ENCODE results near the gene TRIM10. TPM values are rescaled to one million over a fixed set of nuclear protein-coding genes. Genes with fewer than 3 reads are reported as not detected.

TRIM10 gene
- total RNA-seq, 3 donors from 2014 or later (not counting 1 experiment from before 2014, with no cell fraction given) = not detected

DNA sequence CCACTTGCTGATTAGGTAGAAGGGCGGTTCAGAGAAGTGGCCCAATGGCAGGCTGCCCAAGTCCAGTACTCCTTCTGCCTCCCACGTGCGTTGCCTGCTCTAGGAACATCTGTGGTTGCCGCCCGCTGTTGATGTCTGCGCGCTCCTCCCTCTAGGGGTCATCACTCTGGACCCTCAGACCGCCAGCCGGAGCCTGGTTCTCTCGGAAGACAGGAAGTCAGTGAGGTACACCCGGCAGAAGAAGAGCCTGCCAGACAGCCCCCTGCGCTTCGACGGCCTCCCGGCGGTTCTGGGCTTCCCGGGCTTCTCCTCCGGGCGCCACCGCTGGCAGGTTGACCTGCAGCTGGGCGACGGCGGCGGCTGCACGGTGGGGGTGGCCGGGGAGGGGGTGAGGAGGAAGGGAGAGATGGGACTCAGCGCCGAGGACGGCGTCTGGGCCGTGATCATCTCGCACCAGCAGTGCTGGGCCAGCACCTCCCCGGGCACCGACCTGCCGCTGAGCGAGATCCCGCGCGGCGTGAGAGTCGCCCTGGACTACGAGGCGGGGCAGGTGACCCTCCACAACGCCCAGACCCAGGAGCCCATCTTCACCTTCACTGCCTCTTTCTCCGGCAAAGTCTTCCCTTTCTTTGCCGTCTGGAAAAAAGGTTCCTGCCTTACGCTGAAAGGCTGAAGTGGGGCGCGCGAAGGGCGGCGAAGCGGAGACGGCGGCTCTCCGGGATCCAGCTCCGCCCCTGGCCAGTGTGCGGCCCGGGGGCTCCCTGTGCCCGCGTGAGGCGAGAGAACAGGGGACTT is 10.9 kb upstream of the TRIM10 start:
- H3K27me3 ChIP-seq (ENCODE audit: control insufficient read depth, insufficient read depth, low read length) = peaks cover 27% of the 10 kb centered on the region
- peak in 2 of 3 donors; percentile 51 to 70 for ATAC-seq

DNA sequence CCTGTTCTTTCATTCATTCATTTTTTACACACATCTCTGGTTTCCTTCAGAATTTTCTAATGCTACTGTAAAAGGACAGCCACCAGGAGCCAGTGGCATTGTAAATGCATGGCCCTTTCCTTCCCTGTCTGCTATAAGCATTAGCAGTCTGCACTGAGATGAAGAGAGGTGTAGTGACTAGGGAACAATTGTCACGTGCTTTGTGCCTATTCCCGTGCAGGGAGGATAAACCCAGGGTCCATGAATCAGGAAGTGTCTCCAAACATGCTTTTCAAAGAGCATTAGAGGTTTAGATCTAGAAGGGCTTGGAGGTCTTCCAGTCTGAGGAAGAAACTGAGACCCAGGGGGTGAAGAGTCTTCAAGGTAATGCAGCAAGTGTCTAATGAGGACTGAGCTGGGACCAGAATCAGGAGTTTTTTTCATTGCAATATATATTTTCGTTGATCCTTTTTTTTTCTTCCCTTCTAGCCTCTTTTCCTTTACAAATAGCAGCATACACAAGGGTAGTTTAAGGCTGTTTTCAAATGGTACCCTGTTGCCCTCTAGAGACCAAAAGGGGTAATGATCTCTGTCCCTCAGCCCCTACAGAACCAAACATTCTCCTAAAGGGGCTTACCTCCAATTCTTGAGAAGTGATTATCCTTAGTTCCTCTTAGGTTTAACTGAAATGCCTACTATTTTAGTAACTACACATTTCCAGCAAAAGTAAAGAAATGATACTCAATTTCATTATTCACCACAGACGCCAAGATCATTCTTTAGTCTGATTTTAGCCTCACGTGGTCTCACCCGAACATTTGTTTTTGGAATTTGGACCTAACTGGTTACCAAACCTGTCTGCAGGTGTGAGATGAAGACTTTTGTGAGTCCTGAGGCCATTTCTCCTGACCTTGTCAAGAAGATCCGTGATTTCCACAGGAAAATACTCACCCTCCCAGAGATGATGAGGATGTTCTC is 8.9 kb upstream of the TRIM10 start:
- Mint-ChIP-seq H3K27ac (no peak overlapping the region), H3K4me1 (peaks cover 0 to 6% of the 10 kb centered on the region in 2 donors), H3K9me3 (no peaks in the 10 kb centered on the region), H3K36me3 (no peaks in the 10 kb centered on the region), H3K4me3 (no peak overlapping the region), H3K27me3 (ENCODE audit: low read depth in 2 of 2) (peaks cover 43 to 68% of the 10 kb centered on the region in 2 donors)
- peak; percentile 72 to 83 (median 78) for ATAC-seq
- Histone ChIP-seq H3K36me3 (ENCODE audit: control insufficient read depth, insufficient read depth, low read length) (no peaks in the 10 kb centered on the region), H3K27me3 (ENCODE audit: control insufficient read depth, insufficient read depth, low read length) (peaks cover 25% of the 10 kb centered on the region), H3K4me3 (ENCODE audit: low read length) (no peak overlapping the region), H3K4me1 (ENCODE audit: control insufficient read depth, insufficient read depth, low read length) (peaks cover 11% of the 10 kb centered on the region), H3K27ac (ENCODE audit: low read length) (no peak overlapping the region), H3K9me3 (ENCODE audit: control insufficient read depth, insufficient read depth, low read length) (no peaks in the 10 kb centered on the region)
- intact Hi-C loops (cut with micrococcal nuclease) = loop anchor here (1.0 kb wide), 1 partner anchor 67 kb away; no protein-coding TSS in a partner anchor
- WGBS (ENCODE audit: insufficient coverage) = 40% methylated on average over 5 of the region's 7 CpGs
- peak in 1 of 2 donors; percentile 71 for DNase-seq
- TF ChIP-seq, protein P1, sequence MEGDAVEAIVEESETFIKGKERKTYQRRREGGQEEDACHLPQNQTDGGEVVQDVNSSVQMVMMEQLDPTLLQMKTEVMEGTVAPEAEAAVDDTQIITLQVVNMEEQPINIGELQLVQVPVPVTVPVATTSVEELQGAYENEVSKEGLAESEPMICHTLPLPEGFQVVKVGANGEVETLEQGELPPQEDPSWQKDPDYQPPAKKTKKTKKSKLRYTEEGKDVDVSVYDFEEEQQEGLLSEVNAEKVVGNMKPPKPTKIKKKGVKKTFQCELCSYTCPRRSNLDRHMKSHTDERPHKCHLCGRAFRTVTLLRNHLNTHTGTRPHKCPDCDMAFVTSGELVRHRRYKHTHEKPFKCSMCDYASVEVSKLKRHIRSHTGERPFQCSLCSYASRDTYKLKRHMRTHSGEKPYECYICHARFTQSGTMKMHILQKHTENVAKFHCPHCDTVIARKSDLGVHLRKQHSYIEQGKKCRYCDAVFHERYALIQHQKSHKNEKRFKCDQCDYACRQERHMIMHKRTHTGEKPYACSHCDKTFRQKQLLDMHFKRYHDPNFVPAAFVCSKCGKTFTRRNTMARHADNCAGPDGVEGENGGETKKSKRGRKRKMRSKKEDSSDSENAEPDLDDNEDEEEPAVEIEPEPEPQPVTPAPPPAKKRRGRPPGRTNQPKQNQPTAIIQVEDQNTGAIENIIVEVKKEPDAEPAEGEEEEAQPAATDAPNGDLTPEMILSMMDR (IDR thresholded peaks at IDR 0.05) = peak; percentile 74

More for the DNA sequence above, 10.9 kb upstream of the TRIM10 start:
- peak in 1 of 2 donors; percentile 19 for DNase-seq
- Histone ChIP-seq H3K9me3 (ENCODE audit: control insufficient read depth, insufficient read depth, low read length) (no peaks in the 10 kb centered on the region), H3K4me1 (ENCODE audit: control insufficient read depth, insufficient read depth, low read length) (peaks cover 11% of the 10 kb centered on the region), H3K27ac (ENCODE audit: low read length) (no peak overlapping the region), H3K4me3 (ENCODE audit: low read length) (no peak overlapping the region), H3K36me3 (ENCODE audit: control insufficient read depth, insufficient read depth, low read length) (no peaks in the 10 kb centered on the region)
- Mint-ChIP-seq H3K27ac (peak overlapping the region in 1 of 2 donors; percentile 48), H3K4me1 (peaks cover 0 to 6% of the 10 kb centered on the region in 2 donors), H3K4me3 (no peak overlapping the region), H3K36me3 (no peaks in the 10 kb centered on the region), H3K27me3 (ENCODE audit: low read depth in 2 of 2) (peaks cover 45 to 75% of the 10 kb centered on the region in 2 donors), H3K9me3 (no peaks in the 10 kb centered on the region)
- intact Hi-C loops (cut with micrococcal nuclease) = no loop called here
- TF ChIP-seq, protein P1 (IDR thresholded peaks at IDR 0.05) = no peak
- WGBS (ENCODE audit: insufficient coverage) = 6% methylated on average over 62 of the region's 62 CpGs

DNA sequence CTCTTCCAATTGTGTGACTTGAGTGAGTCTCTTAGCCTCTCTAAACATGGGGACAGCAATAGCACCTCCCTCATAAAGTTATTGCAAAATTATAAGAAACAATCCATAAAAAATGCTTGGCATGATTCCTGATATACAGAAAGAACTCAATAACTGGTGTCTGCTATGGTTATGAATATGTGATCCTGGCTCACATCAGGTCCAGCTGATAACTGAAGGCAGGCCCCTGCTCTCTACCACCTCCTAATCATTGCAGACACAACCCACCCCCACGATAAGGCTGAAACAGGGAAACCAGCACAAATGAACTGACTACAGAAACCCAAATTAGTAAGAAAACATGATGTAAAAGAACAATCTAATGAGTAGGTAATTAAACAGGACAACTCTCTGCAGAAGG is 7.7 kb upstream of the TRIM10 start:
- Histone ChIP-seq H3K27me3 (ENCODE audit: control insufficient read depth, insufficient read depth, low read length) (peaks cover 25% of the 10 kb centered on the region), H3K36me3 (ENCODE audit: control insufficient read depth, insufficient read depth, low read length) (no peaks in the 10 kb centered on the region), H3K4me1 (ENCODE audit: control insufficient read depth, insufficient read depth, low read length) (peaks cover 11% of the 10 kb centered on the region), H3K27ac (ENCODE audit: low read length) (no peak overlapping the region), H3K9me3 (ENCODE audit: control insufficient read depth, insufficient read depth, low read length) (no peaks in the 10 kb centered on the region), H3K4me3 (ENCODE audit: low read length) (no peak overlapping the region)
- peaks cover 0 to 6% of the 10 kb centered on the region in 2 donors for H3K4me1 Mint-ChIP-seq
- ATAC-seq = no peak
- no peak overlapping the region for H3K4me3 Mint-ChIP-seq
- no CpG with 5 or more reads among the region's 1 CpG for WGBS (ENCODE audit: insufficient coverage)
- no peaks in the 10 kb centered on the region for H3K9me3 Mint-ChIP-seq
- intact Hi-C loops (cut with micrococcal nuclease) = no loop called here
- no peak overlapping the region for H3K27ac Mint-ChIP-seq
- H3K27me3 Mint-ChIP-seq (ENCODE audit: low read depth in 2 of 2) = peaks cover 46 to 65% of the 10 kb centered on the region in 2 donors
- TF ChIP-seq, protein P1 (IDR thresholded peaks at IDR 0.05) = no peak
- H3K36me3 Mint-ChIP-seq = no peaks in the 10 kb centered on the region
- no peak for DNase-seq
